Left ventricle myocardium inferior (tissue), 1 donor: ENCODE results near the gene BTG1. TPM values are rescaled to one million over a fixed set of nuclear protein-coding genes. Genes with fewer than 3 reads are reported as not detected.
"Not testable (repeated sequence)": the region's sequence is repeated elsewhere in the genome, so short reads cannot be mapped to it uniquely, and the experiment has no call there.

Source experiments
- DNase-seq: peaks from one replicate; pipeline ENCODE4 v3.0.0-alpha.2; 2020
- H3K27ac ChIP-seq: fragments of 200-600 bp; replicated peaks from 2 replicates; pipeline ENCODE4 v1.8.0; 2021
- H3K27me3 ChIP-seq: fragments of 200-600 bp; 2 replicates; pipeline ENCODE4 v1.8.0; 2021; ENCODE audit warnings: low read depth
- H3K36me3 ChIP-seq: fragments of 200-600 bp; 2 replicates; pipeline ENCODE4 v1.8.0; 2021
- H3K4me1 ChIP-seq: fragments of 200-600 bp; 2 replicates; pipeline ENCODE4 v1.8.0; 2021
- H3K4me3 ChIP-seq: fragments of 200-600 bp; 2 replicates; pipeline ENCODE4 v1.8.0; 2021; ENCODE audit warnings: mild to moderate bottlenecking, moderate library complexity
- H3K9me3 ChIP-seq: fragments of 200-600 bp; replicated peaks from 2 replicates; pipeline ENCODE4 v1.8.0; 2021
- CTCF ChIP-seq: fragments of 200-600 bp; IDR thresholded peaks from 2 replicates; pipeline ENCODE4 v1.8.0; 2021; ENCODE audit warnings: antibody characterized with exemption, mild to moderate bottlenecking, borderline replicate concordance
- intact Hi-C: fragments of 100-400 bp; cut with micrococcal nuclease; formaldehyde crosslinking; loops from one replicate; pipeline ENCODE4 v1.11.0; 2022
- total RNA-seq: library from RNA; stranded (reverse); fragmentation: NEBNext Ultra II Directional; extraction: Animal tissue kit (Norgen Biotek cat#: 25700); gene quantifications from one replicate; pipeline ENCODE4 v1.2.1, GENCODE V29; 2021
- donor health status: DM: no; HTN: yes; CAD: no; lungs with severe emphysema.

BTG1 gene
- total RNA-seq, 1 donor from 2014 or later: 79.4 TPM

- no peaks in the 10 kb centered on the region for H3K9me3 ChIP-seq
These were observed 46.9 kb downstream of the BTG1 start for GRCh38 chr12:92098594-92099380.

GRCh38 chr12:92096346-92097136 is 49.1 kb downstream of the BTG1 start:
- H3K36me3 ChIP-seq: no peaks in the 10 kb centered on the region
- intact Hi-C loops: no loop called here
- no peak overlapping the region for H3K27ac ChIP-seq
- DNase-seq: no peak
- TF ChIP-seq CTCF: no peak
- H3K9me3 ChIP-seq: no peaks in the 10 kb centered on the region
- peaks cover 5% of the 10 kb centered on the region for H3K4me1 ChIP-seq
- no peak overlapping the region for H3K4me3 ChIP-seq
- no peaks in the 10 kb centered on the region for H3K27me3 ChIP-seq

More at GRCh38 chr12:92098594-92099380, 46.9 kb downstream of the BTG1 start:
- no peak for DNase-seq
- no peak for TF ChIP-seq CTCF
- intact Hi-C loops: no loop called here
- no peaks in the 10 kb centered on the region for H3K36me3 ChIP-seq
- H3K4me3 ChIP-seq: no peak overlapping the region
- H3K4me1 ChIP-seq: peaks cover 5% of the 10 kb centered on the region
- no peaks in the 10 kb centered on the region for H3K27me3 ChIP-seq
- H3K27ac ChIP-seq: no peak overlapping the region

- H3K4me3 ChIP-seq: no peak overlapping the region
- H3K4me1 ChIP-seq: peaks cover 5% of the 10 kb centered on the region
- no peaks in the 10 kb centered on the region for H3K9me3 ChIP-seq
- no peaks in the 10 kb centered on the region for H3K27me3 ChIP-seq
- no peak for TF ChIP-seq CTCF
- intact Hi-C loops: no loop called here
- no peak for DNase-seq
- no peaks in the 10 kb centered on the region for H3K36me3 ChIP-seq
- no peak overlapping the region for H3K27ac ChIP-seq
These were observed 50.9 kb downstream of the BTG1 start for GRCh38 chr12:92094751-92095161.

- H3K4me3 ChIP-seq, intact Hi-C loops, H3K9me3 ChIP-seq: not testable (repeated sequence)
These were observed 51.3 kb downstream of the BTG1 start for GRCh38 chr12:92094301-92094700.

More at GRCh38 chr12:92094301-92094700, 51.3 kb downstream of the BTG1 start:
- H3K27ac ChIP-seq, H3K27me3 ChIP-seq, DNase-seq, H3K36me3 ChIP-seq, H3K4me1 ChIP-seq: not testable (repeated sequence)
